Adrenal gland (tissue), 5 donors: ENCODE measurements around the gene PIGT.

Source experiments
- POLR2A ChIP-seq, 2 donors: fragments of 450-650 bp; IDR thresholded peaks; one replicate each; pipeline ENCODE4 v1.6.1; 2017; ENCODE audit warnings: antibody characterized with exemption in 2 of 2, mild to moderate bottlenecking in 2 of 2, moderate library complexity in 1 of 2
- TF ChIP-seq, protein P1 (sequence below), 6 experiments: fragments of 450-650 bp in 4 of 6; fragments of 200-600 bp in 2 of 6; sonication (generic) in 1 of 6; IDR thresholded peaks; 1 replicate in 5 of 6; 2 replicates in 1 of 6; pipeline versions ENCODE4 v1.5.1 to v1.8.0; 2016 to 2021; ENCODE audit warnings: antibody characterized with exemption in 6 of 6, mild to moderate bottlenecking in 2 of 6, moderate library complexity in 1 of 6
- donor health status: DM: no; HTN: no; CAD: no.

DNA sequence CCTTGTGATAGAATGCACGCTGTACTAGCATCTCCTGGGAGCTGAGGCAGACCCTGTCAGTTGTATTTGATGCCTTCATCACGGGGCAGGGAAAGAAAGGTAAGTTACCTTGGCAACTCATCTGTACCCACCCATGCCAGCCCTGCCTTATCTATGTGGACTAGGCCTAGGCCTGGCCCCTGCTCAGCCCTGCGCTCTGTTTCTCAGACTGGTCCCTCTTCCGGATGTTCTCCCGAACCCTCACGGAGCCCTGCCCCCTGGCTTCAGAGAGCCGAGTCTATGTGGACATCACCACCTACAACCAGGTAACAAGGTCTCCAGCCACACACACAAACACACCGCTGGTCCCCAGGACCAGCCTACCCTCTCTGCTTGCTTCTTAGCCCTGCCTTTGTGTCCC lies 4.2 kb downstream of the PIGT start:
- TF ChIP-seq, protein P1, sequence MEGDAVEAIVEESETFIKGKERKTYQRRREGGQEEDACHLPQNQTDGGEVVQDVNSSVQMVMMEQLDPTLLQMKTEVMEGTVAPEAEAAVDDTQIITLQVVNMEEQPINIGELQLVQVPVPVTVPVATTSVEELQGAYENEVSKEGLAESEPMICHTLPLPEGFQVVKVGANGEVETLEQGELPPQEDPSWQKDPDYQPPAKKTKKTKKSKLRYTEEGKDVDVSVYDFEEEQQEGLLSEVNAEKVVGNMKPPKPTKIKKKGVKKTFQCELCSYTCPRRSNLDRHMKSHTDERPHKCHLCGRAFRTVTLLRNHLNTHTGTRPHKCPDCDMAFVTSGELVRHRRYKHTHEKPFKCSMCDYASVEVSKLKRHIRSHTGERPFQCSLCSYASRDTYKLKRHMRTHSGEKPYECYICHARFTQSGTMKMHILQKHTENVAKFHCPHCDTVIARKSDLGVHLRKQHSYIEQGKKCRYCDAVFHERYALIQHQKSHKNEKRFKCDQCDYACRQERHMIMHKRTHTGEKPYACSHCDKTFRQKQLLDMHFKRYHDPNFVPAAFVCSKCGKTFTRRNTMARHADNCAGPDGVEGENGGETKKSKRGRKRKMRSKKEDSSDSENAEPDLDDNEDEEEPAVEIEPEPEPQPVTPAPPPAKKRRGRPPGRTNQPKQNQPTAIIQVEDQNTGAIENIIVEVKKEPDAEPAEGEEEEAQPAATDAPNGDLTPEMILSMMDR (IDR thresholded peaks at IDR 0.05) = no peak
- no peak for TF ChIP-seq POLR2A (IDR thresholded peaks at IDR 0.05)
